A549 (cell line): ENCODE results near the gene GALC. TPM values are rescaled to one million over a fixed set of nuclear protein-coding genes. Genes with fewer than 3 reads are reported as not detected.

Experiments
- ATAC-seq, 2 experiments: fragments of 200-7000 bp in 1 of 2; fragments of >200 bp in 1 of 2; cut with Nextera tagmentation in 1 of 2; cut with Tn5 transposase in 1 of 2; 3 replicates each; pipeline versions ENCODE4 v1.8.0 to v1.9.1; 2018 to 2020; ENCODE audit warnings: mild to moderate bottlenecking in 1 of 2, moderate library complexity in 1 of 2
- CTCF ChIA-PET: fragments of 300-600 bp; sonication (Branson Sonifier 250); formaldehyde crosslinking; extraction: SDS; loops from one replicate; lab custom pipeline; 2021; ENCODE audit warnings: antibody characterized with exemption, inconsistent platforms; lab: Yijun Ruan, JAX
- POLR2A ChIA-PET: fragments of 350-600 bp; formaldehyde crosslinking; extraction: SDS; loops from one replicate; lab custom pipeline; 2021; ENCODE audit warnings: antibody characterized with exemption, inconsistent platforms; lab: Yijun Ruan, JAX
- DNase-seq, 2 experiments: peaks; one replicate each; pipeline versions ENCODE4 v3.0.0 to v3.0.0-alpha.2; 2011 to 2016; ENCODE audit warnings: low read depth in 1 of 2, low spot score in 1 of 2
- FAIRE-seq: peaks from 2 replicates; lab custom pipeline; 2011; peaks lifted over from hg19 to GRCh38; lab: Jason Lieb, UNC
- H3K27ac ChIP-seq, 2 experiments: fragments of >200 bp; sonication (Bioruptor Twin); formaldehyde crosslinking; 3 replicates each; pipeline ENCODE4 v1.5.1; 2016 to 2017
- H3K4me1 ChIP-seq: fragments of >200 bp; sonication (Bioruptor Twin); formaldehyde crosslinking; 3 replicates; pipeline ENCODE4 v1.6.1; 2016
- H3K4me2 ChIP-seq: fragments of >200 bp; sonication (Bioruptor Twin); formaldehyde crosslinking; 3 replicates; pipeline ENCODE4 v1.6.1; 2016
- H3K4me3 ChIP-seq: fragments of >200 bp; sonication (Bioruptor Twin); formaldehyde crosslinking; 3 replicates; pipeline ENCODE4 v1.5.1; 2016
- H3K9me3 ChIP-seq: fragments of >200 bp; sonication (Bioruptor Twin); formaldehyde crosslinking; 3 replicates; pipeline ENCODE4 v1.6.1; 2016
- EHF ChIP-seq: fragments of 250-450 bp; sonication (Bioruptor Pico); IDR thresholded peaks from 2 replicates; pipeline ENCODE4 v1.5.0; 2020; ENCODE audit warnings: mild to moderate bottlenecking
- EHMT2 ChIP-seq: fragments of 200-600 bp; sonication (generic); IDR thresholded peaks from 2 replicates; pipeline ENCODE4 v1.6.1; 2016; ENCODE audit warnings: antibody characterized with exemption, low read depth, mild to moderate bottlenecking, moderate library complexity
- FOXS1 ChIP-seq: fragments of 250-450 bp; sonication (Bioruptor Pico); IDR thresholded peaks from 2 replicates; pipeline ENCODE4 v1.5.0; 2020; ENCODE audit warnings: mild to moderate bottlenecking, moderate library complexity
- GATA3 ChIP-seq: IDR thresholded peaks from 2 replicates; pipeline ENCODE4 v1.6.1; 2012; ENCODE audit warnings: borderline replicate concordance
- HEYL ChIP-seq: fragments of 250-450 bp; sonication (Bioruptor Pico); IDR thresholded peaks from 2 replicates; pipeline ENCODE4 v1.8.0; 2021; ENCODE audit warnings: mild to moderate bottlenecking, moderate library complexity
- HOXB13 ChIP-seq: fragments of 250-450 bp; sonication (Bioruptor Pico); IDR thresholded peaks from 2 replicates; pipeline ENCODE4 v1.5.0; 2020; ENCODE audit warnings: low read depth, mild to moderate bottlenecking, moderate library complexity
- HOXB5 ChIP-seq: fragments of 250-450 bp; sonication (Bioruptor Pico); IDR thresholded peaks from 2 replicates; pipeline ENCODE4 v1.5.0; 2020; ENCODE audit warnings: mild to moderate bottlenecking, moderate library complexity
- JUNB ChIP-seq: fragments of >200 bp; sonication (Bioruptor Twin); formaldehyde crosslinking; IDR thresholded peaks from 2 replicates; pipeline ENCODE4 v1.6.1; 2016
- MYC ChIP-seq: IDR thresholded peaks from 2 replicates; pipeline ENCODE4 v1.6.1; 2012; ENCODE audit warnings: mild to moderate bottlenecking, inconsistent platforms, low read length, improper control_type of control experiment, borderline replicate concordance
- PBX3 ChIP-seq: IDR thresholded peaks from 2 replicates; pipeline ENCODE4 v1.6.1; 2012
- PHF8 ChIP-seq: fragments of 200-600 bp; sonication (generic); IDR thresholded peaks from 2 replicates; pipeline ENCODE4 v1.6.1; 2016; ENCODE audit warnings: low read depth, mild to moderate bottlenecking, antibody characterized with exemption, moderate library complexity, borderline replicate concordance
- POLR2AphosphoS2 ChIP-seq: conservative IDR thresholded peaks from 2 replicates; pipeline ENCODE4 v1.6.1; 2012; ENCODE audit warnings: low read length, improper control_type of control experiment, inconsistent platforms
- RAD21 ChIP-seq, 2 experiments: fragments of >200 bp in 1 of 2; sonication (Bioruptor Twin) in 1 of 2; formaldehyde crosslinking in 1 of 2; IDR thresholded peaks in 1 of 2; conservative IDR thresholded peaks in 1 of 2; 2 replicates in 1 of 2; 3 replicates in 1 of 2; pipeline ENCODE4 v1.6.1; 2012 to 2018; ENCODE audit warnings: inconsistent platforms in 1 of 2
- RARB ChIP-seq: fragments of 250-450 bp; sonication (Bioruptor Pico); IDR thresholded peaks from 2 replicates; pipeline ENCODE4 v1.8.0; 2021; ENCODE audit warnings: mild to moderate bottlenecking, moderate library complexity
- RCOR1 ChIP-seq: fragments of 150-350 bp; IDR thresholded peaks from 2 replicates; pipeline ENCODE4 v1.6.1; 2014; ENCODE audit warnings: antibody characterized with exemption, low read length, low read depth
- SMC3 ChIP-seq: fragments of >200 bp; sonication (Bioruptor Twin); formaldehyde crosslinking; IDR thresholded peaks from 3 replicates; pipeline ENCODE4 v1.6.1; 2018; ENCODE audit warnings: inconsistent platforms
- TFCP2L1 ChIP-seq: fragments of 250-450 bp; sonication (Bioruptor Pico); IDR thresholded peaks from 2 replicates; pipeline ENCODE4 v1.5.0; 2021; ENCODE audit warnings: mild to moderate bottlenecking
- USF2 ChIP-seq: fragments of 450-650 bp; IDR thresholded peaks from 2 replicates; pipeline ENCODE4 v1.6.1; 2014; ENCODE audit warnings: antibody characterized with exemption
- ZC3H11A ChIP-seq: fragments of 450-650 bp; IDR thresholded peaks from 2 replicates; pipeline ENCODE4 v1.6.1; 2014; ENCODE audit warnings: antibody characterized with exemption, mild to moderate bottlenecking
- ZNF302 ChIP-seq: fragments of 250-450 bp; sonication (Bioruptor Pico); IDR thresholded peaks from 2 replicates; pipeline ENCODE4 v1.9.0; 2021; ENCODE audit warnings: inconsistent platforms, mild to moderate bottlenecking, moderate library complexity
- ZSCAN20 ChIP-seq: fragments of 250-450 bp; sonication (Bioruptor Pico); IDR thresholded peaks from 2 replicates; pipeline ENCODE4 v1.8.0; 2022; ENCODE audit warnings: mild to moderate bottlenecking, moderate library complexity
- WGBS: methylation state at CpG from one replicate; pipeline ENCODE4 v1.1.6; 2017; ENCODE audit errors: missing lambda C conversion rate; 5-methylcytosine and 5-hydroxymethylcytosine counted together
- polyA plus RNA-seq, 4 experiments: library from polyadenylated mRNA; depleted of rRNA in 3 of 4; stranded (reverse); fragments of >200 nt; fragmentation: RNase III in 1 of 4; extraction: RNeasy Plus Mini Kit Qiagen cat#74134 plus additional on column Dnase treatment in 1 of 4; gene quantifications; 2 replicates in 3 of 4; 3 replicates in 1 of 4; pipeline ENCODE4 v1.2.3, GENCODE V29; 2011 to 2017
- TF ChIP-seq, protein P1 (sequence below): fragments of >200 bp; sonication (Bioruptor Twin); formaldehyde crosslinking; IDR thresholded peaks from 3 replicates; pipeline ENCODE4 v1.6.1; 2016
- TF ChIP-seq, protein P2 (sequence below): fragments of 250-450 bp; sonication (Bioruptor Pico); IDR thresholded peaks from 2 replicates; pipeline ENCODE4 v1.5.0; 2021; ENCODE audit warnings: mild to moderate bottlenecking, moderate library complexity, borderline replicate concordance

Gene GALC
- polyA plus RNA-seq, 2 of the 4 experiments (the other 2 are of a cell fraction) = 15.5 to 38.3 TPM

GRCh38 chr14:87935886-87936285 is 57.1 kb downstream of the GALC start:
- Histone ChIP-seq H3K27ac (no peak overlapping the region), H3K9me3 (no peaks in the 10 kb centered on the region), H3K4me2 (no peak overlapping the region), H3K4me1 (no peaks in the 10 kb centered on the region), H3K4me3 (no peak overlapping the region)
- ChIA-PET CTCF (interaction anchor here (1.5 to 7.4 kb wide), 2 partner anchors 9 to 10 kb away, joined by 3 to 50 read pairs; no protein-coding TSS in a partner anchor), POLR2A (no interaction called here)
- ATAC-seq (no peak), FAIRE-seq (no peak), DNase-seq (no peak)
- no peak for TF ChIP-seq POLR2AphosphoS2
- no peak for TF ChIP-seq ZNF302 (CRISPR knock-in tag)
- no peak for TF ChIP-seq ZC3H11A
- no peak for TF ChIP-seq RAD21 (conservative IDR thresholded peaks at IDR 0.05 in 1 of 2, IDR thresholded peaks at IDR 0.05 in 1 of 2)
- no peak for TF ChIP-seq HOXB13 (CRISPR knock-in tag)
- TF ChIP-seq EHMT2 = no peak
- no peak for TF ChIP-seq MYC
- no peak for TF ChIP-seq GATA3
- TF ChIP-seq USF2 = no peak
- no peak for TF ChIP-seq HEYL
- TF ChIP-seq JUNB = no peak
- TF ChIP-seq RCOR1 = no peak
- TF ChIP-seq EHF (CRISPR knock-in tag) = no peak
- TF ChIP-seq, protein P1, sequence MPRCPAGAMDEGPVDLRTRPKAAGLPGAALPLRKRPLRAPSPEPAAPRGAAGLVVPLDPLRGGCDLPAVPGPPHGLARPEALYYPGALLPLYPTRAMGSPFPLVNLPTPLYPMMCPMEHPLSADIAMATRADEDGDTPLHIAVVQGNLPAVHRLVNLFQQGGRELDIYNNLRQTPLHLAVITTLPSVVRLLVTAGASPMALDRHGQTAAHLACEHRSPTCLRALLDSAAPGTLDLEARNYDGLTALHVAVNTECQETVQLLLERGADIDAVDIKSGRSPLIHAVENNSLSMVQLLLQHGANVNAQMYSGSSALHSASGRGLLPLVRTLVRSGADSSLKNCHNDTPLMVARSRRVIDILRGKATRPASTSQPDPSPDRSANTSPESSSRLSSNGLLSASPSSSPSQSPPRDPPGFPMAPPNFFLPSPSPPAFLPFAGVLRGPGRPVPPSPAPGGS = no peak
- TF ChIP-seq, protein P2, sequence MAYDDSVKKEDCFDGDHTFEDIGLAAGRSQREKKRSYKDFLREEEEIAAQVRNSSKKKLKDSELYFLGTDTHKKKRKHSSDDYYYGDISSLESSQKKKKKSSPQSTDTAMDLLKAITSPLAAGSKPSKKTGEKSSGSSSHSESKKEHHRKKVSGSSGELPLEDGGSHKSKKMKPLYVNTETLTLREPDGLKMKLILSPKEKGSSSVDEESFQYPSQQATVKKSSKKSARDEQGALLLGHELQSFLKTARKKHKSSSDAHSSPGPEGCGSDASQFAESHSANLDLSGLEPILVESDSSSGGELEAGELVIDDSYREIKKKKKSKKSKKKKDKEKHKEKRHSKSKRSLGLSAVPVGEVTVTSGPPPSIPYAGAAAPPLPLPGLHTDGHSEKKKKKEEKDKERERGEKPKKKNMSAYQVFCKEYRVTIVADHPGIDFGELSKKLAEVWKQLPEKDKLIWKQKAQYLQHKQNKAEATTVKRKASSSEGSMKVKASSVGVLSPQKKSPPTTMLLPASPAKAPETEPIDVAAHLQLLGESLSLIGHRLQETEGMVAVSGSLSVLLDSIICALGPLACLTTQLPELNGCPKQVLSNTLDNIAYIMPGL (CRISPR knock-in tag) = no peak
- TF ChIP-seq FOXS1 (CRISPR knock-in tag) = no peak
- TF ChIP-seq SMC3 = no peak
- no peak for TF ChIP-seq PBX3
- WGBS = 82% methylated on average over 1 of the region's 1 CpG

- Histone ChIP-seq H3K9me3 (no peaks in the 10 kb centered on the region), H3K4me2 (no peak overlapping the region)
- DNase-seq = no peak
- WGBS = 44% methylated on average over 5 of the region's 5 CpGs
- CTCF ChIA-PET = interaction anchor here (1.5 to 7.4 kb wide), 2 partner anchors 9 to 10 kb away, joined by 3 to 50 read pairs; no protein-coding TSS in a partner anchor
- TF ChIP-seq EHMT2 = no peak
- no peak for TF ChIP-seq TFCP2L1
- no peak for TF ChIP-seq RARB (CRISPR knock-in tag)
- TF ChIP-seq HOXB5 = no peak
- TF ChIP-seq MYC = no peak
- TF ChIP-seq ZSCAN20 (CRISPR knock-in tag) = no peak
- no peak for TF ChIP-seq RCOR1
- no peak for TF ChIP-seq PHF8
- TF ChIP-seq, all 56 proteins: peak for 0
- POLR2A ChIA-PET = no interaction called here
- no peak overlapping the region for H3K4me3 ChIP-seq
- no peak for ATAC-seq
- no peaks in the 10 kb centered on the region for H3K4me1 ChIP-seq
- no peak overlapping the region for H3K27ac ChIP-seq
- no peak for FAIRE-seq
These were observed 57.7 kb downstream of the GALC start for GRCh38 chr14:87935081-87935828.
